Measurements from ENCODE around the gene NANOS2.

GRCh38 chr19:45863840-45864628 lies 50.5 kb downstream of the NANOS2 start, which contains the start of gene FOXA3:
- TF ChIP-seq CTCF (conservative IDR thresholded peaks at IDR 0.05; ENCODE audit: low read depth, low read length) (peak; percentile 50), EZH2 (IDR thresholded peaks at IDR 0.05; ENCODE audit: borderline replicate concordance, low read depth, low read length, poor library complexity, severe bottlenecking) (peak; percentile 77)

Measured in A673 (cell line).